Breast epithelium (tissue), 3 donors: ENCODE measurements around the gene SLC25A44.

ENCODE experiments used
- POLR2AphosphoS5 ChIP-seq, 3 donors: sonication (generic); formaldehyde crosslinking; IDR thresholded peaks; one replicate each; pipeline ENCODE4 v1.6.1; 2017; ENCODE audit warnings: antibody characterized with exemption in 3 of 3
- TF ChIP-seq, protein P1 (sequence below), 3 donors: fragments of 450-650 bp; IDR thresholded peaks; one replicate each; pipeline ENCODE4 v1.5.1; 2016 to 2017; ENCODE audit warnings: antibody characterized with exemption in 3 of 3, mild to moderate bottlenecking in 3 of 3, moderate library complexity in 3 of 3

DNA sequence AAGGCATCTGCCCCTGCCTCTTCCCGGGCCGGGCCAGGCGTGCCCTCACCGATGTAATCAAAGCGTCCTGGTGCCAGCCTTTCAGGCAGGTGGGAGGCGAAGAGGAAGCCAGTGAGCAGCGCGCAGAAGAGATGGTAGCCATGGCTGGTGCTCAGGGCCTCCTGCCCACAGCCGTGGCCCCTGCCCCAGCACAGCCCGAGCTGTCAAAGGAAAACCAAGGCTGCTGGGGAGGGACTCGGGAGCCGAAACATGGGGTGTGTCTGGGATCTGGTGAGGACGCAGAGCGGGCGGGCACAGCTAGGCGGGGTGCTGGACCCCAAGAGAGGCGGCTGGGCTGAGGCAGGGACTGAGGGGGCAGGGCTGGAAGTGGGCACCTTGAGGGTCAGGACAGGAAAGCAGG, 50.8 kb downstream of the SLC25A44 start:
- TF ChIP-seq, protein P1, sequence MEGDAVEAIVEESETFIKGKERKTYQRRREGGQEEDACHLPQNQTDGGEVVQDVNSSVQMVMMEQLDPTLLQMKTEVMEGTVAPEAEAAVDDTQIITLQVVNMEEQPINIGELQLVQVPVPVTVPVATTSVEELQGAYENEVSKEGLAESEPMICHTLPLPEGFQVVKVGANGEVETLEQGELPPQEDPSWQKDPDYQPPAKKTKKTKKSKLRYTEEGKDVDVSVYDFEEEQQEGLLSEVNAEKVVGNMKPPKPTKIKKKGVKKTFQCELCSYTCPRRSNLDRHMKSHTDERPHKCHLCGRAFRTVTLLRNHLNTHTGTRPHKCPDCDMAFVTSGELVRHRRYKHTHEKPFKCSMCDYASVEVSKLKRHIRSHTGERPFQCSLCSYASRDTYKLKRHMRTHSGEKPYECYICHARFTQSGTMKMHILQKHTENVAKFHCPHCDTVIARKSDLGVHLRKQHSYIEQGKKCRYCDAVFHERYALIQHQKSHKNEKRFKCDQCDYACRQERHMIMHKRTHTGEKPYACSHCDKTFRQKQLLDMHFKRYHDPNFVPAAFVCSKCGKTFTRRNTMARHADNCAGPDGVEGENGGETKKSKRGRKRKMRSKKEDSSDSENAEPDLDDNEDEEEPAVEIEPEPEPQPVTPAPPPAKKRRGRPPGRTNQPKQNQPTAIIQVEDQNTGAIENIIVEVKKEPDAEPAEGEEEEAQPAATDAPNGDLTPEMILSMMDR (IDR thresholded peaks at IDR 0.05), result no peak
- TF ChIP-seq POLR2AphosphoS5 (IDR thresholded peaks at IDR 0.05), result no peak
